Measurements from ENCODE around the gene ADH6. TPM values are rescaled to one million over a fixed set of nuclear protein-coding genes. Genes with fewer than 3 reads are reported as not detected.

ADH6 gene
- total and polyA plus RNA-seq, 2 of the 8 experiments (the other 6 are each of a cell fraction or from before 2014, with no cell fraction given): not detected

GRCh38 chr4:99235955-99236354 is 16.9 kb upstream of the ADH6 start (continued):
- TF ChIP-seq ASH2L (IDR thresholded peaks at IDR 0.05; ENCODE audit: low read length) (no peak), TEAD4 (IDR thresholded peaks at IDR 0.05; ENCODE audit: low read depth, low read length) (no peak), HDAC6 (IDR thresholded peaks at IDR 0.05; ENCODE audit: low read depth, low read length) (no peak), KDM1A (IDR thresholded peaks at IDR 0.05; ENCODE audit: borderline replicate concordance, low read length) (no peak), FOSL1 (IDR thresholded peaks at IDR 0.05; ENCODE audit: insufficient read depth, low read depth, low read length) (no peak), SP1 (IDR thresholded peaks at IDR 0.05; ENCODE audit: low read depth, low read length) (no peak), SIX5 (IDR thresholded peaks at IDR 0.05; ENCODE audit: low read depth, low read length) (no peak), SP4 (IDR thresholded peaks at IDR 0.05; ENCODE audit: low read length) (no peak)
